GM12801 (cell line): ENCODE results near the gene MRPL21.

Experiments used
- TF ChIP-seq, protein P1 (sequence below): IDR thresholded peaks from one replicate; pipeline ENCODE4 v1.5.1; 2011; ENCODE audit warnings: control low read depth; ENCODE audit not compliant: insufficient read length; ENCODE audit errors: extremely low read depth

The MRPL21 gene

DNA sequence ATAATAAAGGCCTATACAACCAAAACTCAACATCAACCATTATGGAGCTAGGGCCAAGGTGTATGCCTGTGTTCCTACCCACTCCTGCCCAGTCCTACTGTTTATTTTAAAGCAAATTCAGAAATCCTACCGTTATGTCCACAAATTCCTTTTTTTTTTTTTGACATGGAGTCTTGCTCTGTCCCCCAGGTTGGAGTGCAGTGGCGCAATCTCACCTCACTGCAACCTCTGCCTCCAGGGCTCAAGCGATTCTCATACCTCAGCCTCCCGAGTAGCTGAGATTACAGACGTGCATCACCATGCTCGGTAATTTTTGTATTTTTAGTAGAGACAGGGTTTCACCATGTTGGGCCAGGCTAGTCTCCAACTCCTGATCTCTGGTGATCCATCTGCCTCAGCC, 58.8 kb downstream of the MRPL21 start:
- TF ChIP-seq, protein P1, sequence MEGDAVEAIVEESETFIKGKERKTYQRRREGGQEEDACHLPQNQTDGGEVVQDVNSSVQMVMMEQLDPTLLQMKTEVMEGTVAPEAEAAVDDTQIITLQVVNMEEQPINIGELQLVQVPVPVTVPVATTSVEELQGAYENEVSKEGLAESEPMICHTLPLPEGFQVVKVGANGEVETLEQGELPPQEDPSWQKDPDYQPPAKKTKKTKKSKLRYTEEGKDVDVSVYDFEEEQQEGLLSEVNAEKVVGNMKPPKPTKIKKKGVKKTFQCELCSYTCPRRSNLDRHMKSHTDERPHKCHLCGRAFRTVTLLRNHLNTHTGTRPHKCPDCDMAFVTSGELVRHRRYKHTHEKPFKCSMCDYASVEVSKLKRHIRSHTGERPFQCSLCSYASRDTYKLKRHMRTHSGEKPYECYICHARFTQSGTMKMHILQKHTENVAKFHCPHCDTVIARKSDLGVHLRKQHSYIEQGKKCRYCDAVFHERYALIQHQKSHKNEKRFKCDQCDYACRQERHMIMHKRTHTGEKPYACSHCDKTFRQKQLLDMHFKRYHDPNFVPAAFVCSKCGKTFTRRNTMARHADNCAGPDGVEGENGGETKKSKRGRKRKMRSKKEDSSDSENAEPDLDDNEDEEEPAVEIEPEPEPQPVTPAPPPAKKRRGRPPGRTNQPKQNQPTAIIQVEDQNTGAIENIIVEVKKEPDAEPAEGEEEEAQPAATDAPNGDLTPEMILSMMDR: no peak

DNA sequence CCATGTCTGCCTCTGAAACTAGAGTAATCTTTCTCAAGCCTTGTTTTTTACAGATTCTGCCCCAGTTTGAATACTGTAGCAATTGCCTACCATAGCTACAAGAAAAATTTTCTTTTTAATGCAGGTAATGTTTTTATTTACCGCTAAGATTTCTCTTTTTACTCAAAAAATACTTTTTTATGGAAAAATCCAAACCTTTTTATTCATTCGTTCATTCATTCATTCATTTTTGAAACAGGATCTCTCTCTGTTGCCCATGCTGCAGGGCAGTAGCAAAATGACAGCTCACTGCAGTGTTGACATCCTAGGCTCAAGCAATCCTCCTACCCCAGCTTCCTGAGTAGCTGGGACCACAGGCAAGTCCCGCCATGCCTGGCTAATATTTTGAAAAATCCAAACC, 59.3 kb downstream of the MRPL21 start:
- TF ChIP-seq, protein P1: no peak

DNA sequence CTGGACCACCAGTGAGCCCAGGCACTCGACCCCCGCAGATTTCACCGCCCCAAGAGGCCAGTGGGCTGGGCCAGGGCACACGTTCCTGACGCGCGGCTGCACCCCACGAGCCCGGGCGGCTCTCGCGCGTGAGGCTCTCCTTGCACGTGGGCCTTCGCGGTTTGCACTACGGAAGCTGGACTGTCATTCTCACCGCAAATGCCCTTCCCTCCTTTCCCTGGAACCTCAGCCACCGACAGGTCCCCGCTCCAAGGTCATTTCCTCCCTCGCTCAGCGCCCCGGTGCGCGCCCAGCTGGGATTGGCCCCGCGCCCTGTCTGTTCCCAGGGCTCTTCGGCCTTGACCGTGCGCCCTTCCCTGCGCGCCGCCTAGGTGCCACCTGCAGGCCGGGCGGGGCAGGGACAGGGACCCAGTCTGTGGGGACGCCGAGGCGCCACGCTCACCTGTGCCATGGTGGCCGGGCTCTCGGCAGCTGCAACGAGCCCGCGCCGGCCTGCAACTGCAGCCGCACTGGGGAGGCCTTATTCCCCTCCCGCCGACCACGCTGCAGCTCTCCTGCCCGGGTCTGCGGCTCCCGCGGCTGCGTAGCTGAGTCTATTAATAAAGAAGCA, 59.8 kb downstream of the MRPL21 start:
- TF ChIP-seq, protein P1: no peak

DNA sequence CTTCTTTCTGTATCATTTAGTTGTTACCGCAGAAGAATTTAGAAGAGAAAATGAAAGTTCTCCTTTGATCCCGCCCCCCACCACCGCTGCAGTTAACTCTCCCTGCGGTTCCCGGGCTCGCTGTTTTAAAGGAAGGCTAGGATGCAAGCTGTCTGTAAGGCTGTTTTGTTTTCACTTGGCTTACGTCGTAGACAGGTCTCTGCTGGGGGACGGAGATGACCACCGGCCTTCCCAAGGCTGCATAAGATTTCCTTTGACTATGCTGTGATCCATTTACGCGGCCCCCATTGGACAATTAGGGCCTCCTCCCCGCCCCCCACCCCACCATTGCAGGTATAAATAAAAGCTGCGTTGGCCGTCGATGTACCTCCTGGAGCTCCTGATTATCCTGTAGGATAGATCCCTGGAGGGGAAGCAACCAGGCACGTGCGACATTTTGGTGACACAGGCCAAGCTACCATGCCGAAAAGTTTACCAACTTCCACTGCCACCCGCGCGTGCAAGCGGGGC, 60.5 kb downstream of the MRPL21 start:
- TF ChIP-seq, protein P1: no peak

DNA sequence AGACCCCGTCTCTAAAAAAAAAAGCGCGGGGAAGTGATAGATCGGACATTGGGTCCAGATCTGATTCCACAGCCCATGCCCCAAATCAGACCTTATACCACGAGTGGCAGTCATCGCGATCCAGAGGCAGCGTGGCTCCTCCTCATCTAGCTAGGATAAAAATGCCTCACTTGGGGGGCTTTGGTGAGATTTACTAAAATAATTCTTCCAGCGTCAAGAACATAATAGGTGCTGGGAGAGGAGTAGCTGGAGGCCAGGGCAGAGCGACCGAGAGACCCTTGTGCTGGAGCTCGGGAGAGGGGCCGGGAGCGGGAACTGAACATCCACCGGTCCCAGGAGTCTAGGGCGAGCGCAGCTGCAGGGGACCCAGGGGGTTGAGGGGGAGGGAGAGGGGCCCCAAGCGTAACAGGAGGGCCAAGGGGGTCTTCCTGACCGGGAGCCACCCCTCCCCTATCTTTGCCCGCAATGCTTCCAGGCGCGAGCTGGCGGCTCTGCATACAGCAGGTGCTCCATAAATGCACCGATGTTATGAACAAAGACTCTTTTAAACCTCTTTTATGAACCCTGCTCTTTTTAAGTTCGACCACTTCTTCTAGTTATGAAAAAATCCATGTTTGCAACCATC, 61.1 kb downstream of the MRPL21 start:
- TF ChIP-seq, protein P1: no peak

DNA sequence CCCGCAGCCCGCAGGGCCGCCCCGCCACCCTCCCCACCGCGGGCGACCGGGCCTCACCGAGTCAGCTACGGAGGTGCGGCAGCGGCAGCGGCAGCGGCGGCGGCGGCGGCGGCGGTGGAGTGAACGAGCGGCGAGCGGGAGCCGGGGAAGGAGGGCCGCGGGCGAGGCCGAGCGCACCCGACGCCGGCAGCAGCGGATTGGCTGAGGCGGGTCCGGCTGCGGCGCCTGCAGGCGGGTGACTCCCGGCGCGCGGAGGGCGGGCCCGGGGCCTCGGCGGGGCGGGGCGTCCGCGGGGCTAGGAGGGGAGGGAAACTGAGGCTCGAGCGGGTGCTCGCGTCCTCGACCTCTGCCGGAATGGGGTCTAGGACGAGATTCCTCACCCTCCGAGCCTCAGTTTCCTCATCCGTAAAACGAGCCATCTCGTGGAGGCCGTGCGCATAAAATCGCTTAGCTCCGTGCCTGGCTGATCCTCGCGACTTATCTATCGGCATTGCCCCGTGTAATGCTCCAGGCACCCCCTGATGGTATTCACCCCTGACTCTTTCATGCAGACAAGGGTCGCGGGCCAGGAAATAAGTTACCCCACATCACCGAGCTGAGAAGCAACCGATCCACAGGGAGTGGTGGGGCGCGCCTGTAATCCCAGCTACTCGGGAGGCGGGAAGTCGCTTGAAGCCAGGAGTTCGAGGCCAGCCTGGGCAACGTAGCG, 61.8 kb downstream of the MRPL21 start, which contains the start of gene CPT1A:
Gene CPT1A, minus strand, starts transcription at position 199 of the 709 bp plus-strand sequence. CDS start 26,442 bp downstream, outside the sequence.
- TF ChIP-seq, protein P1: no peak
